Fibroblast of lung (primary cell): ENCODE data around the gene IL2RA. TPM values are rescaled to one million over a fixed set of nuclear protein-coding genes. Genes with fewer than 3 reads are reported as not detected.
"Not testable (repeated sequence)": the region's sequence is repeated elsewhere in the genome, so short reads cannot be mapped to it uniquely, and the experiment has no call there.

ENCODE experiments used
- DNase-seq, 2 donors: peaks; one replicate each; pipeline versions ENCODE4 v3.0.0 to v3.0.0-alpha.2; 2010; ENCODE audit warnings: low read depth in 2 of 2
- H2AFZ ChIP-seq: 2 replicates; pipeline ENCODE4 v1.5.1; 2012; ENCODE audit warnings: low read length, control low read depth, inconsistent platforms
- H3K27ac ChIP-seq: 2 replicates; pipeline ENCODE4 v1.5.1; 2011; ENCODE audit warnings: low read length, control low read depth; ENCODE audit not compliant: insufficient read depth
- H3K27me3 ChIP-seq: 2 replicates; pipeline ENCODE4 v1.5.1; 2011; ENCODE audit warnings: mild to moderate bottlenecking, low read length; ENCODE audit not compliant: control insufficient read depth, insufficient read depth
- H3K36me3 ChIP-seq: 2 replicates; pipeline ENCODE4 v1.5.1; 2011; ENCODE audit warnings: low read length; ENCODE audit not compliant: control insufficient read depth, insufficient read depth
- H3K4me1 ChIP-seq: 2 replicates; pipeline ENCODE4 v1.5.1; 2011; ENCODE audit warnings: low read length; ENCODE audit not compliant: control insufficient read depth, insufficient read depth; ENCODE audit errors: extremely low read depth
- H3K4me2 ChIP-seq: 2 replicates; pipeline ENCODE4 v1.5.1; 2011; ENCODE audit warnings: low read length, control low read depth; ENCODE audit not compliant: insufficient read depth; ENCODE audit errors: extremely low read depth
- H3K4me3 ChIP-seq, 4 experiments: fragments of 200-600 bp in 1 of 4; sonication (generic) in 1 of 4; replicated peaks in 1 of 4; 2 replicates each; pipeline ENCODE4 v1.5.1; 2011 to 2016; ENCODE audit warnings: low read length in 4 of 4, low read depth in 3 of 4, mild to moderate bottlenecking in 3 of 4, control low read depth in 2 of 4, inconsistent platforms in 1 of 4, mixed read lengths in 1 of 4; ENCODE audit not compliant: insufficient read depth in 1 of 4; ENCODE audit errors: control extremely low read depth in 1 of 4
- H3K79me2 ChIP-seq: 2 replicates; pipeline ENCODE4 v1.5.1; 2012; ENCODE audit warnings: mild to moderate bottlenecking, low read length, inconsistent platforms; ENCODE audit not compliant: control insufficient read depth, insufficient read depth
- H3K9ac ChIP-seq: 2 replicates; pipeline ENCODE4 v1.5.1; 2011; ENCODE audit warnings: mild to moderate bottlenecking, low read length, control low read depth; ENCODE audit not compliant: insufficient read depth
- H3K9me3 ChIP-seq: 2 replicates; pipeline ENCODE4 v1.5.1; 2012; ENCODE audit warnings: low read depth, low read length; ENCODE audit not compliant: control insufficient read depth, insufficient read depth
- H4K20me1 ChIP-seq: 2 replicates; pipeline ENCODE4 v1.5.1; 2011; ENCODE audit warnings: low read length; ENCODE audit not compliant: control insufficient read depth, insufficient read depth; ENCODE audit errors: extremely low read depth
- EZH2 ChIP-seq: IDR thresholded peaks from 2 replicates; pipeline ENCODE4 v1.5.1; 2012; ENCODE audit warnings: low read length, control low read depth, mild to moderate bottlenecking; ENCODE audit errors: missing control alignments
- polyA plus RNA-seq, 2 donors: library from polyadenylated mRNA; depleted of rRNA in 1 of 2; stranded (reverse) in 1 of 2; unstranded in 1 of 2; fragments of >200 nt; gene quantifications; 2 replicates each; pipeline ENCODE4 v1.2.1, GENCODE V29; 2011 to 2012; ENCODE audit warnings: missing spikeins in 1 of 2
- total RNA-seq: library from RNA; depleted of rRNA; stranded (reverse); fragments of >200 nt; gene quantifications from 2 replicates; pipeline ENCODE4 v1.2.1, GENCODE V29; 2014

IL2RA gene
- total and polyA plus RNA-seq, 2 donors (not counting 1 experiment from before 2014, with no cell fraction given) = not detected

DNA sequence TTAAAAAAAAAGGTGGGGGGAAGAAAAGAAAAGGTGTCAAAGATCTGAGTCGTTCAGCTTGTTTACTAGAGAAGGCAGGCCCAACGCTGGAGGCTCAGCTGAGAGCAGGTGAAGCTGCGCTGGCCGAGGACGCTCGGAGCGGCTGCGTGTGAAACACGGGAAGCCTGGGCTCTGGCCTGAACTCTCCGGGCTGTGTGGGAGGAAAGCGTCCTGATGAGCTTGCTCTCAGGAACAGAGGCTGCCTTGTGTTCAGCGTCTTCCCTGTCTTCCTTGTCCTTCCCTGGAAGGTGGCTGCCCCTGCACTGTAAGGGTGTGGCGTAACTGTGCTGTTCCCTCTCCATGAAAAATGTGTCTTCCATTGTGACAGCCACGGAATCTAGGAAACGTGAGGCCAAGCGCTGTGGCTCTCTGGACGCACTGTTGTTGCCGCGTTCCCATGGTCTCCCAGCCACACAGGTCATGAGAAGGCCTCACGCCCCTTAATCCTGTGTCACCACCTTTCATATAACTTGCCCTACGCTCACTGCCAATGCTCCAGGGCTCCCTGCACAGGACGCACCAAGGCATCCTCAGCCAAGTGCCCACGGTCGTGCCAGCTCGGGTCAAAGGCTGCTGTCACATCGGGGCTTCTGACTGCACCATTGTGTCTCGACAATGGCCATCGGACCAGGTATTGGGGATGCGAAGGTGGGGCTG is 100.6 kb downstream of the IL2RA start:
- H3K9ac ChIP-seq = no peak overlapping the region
- no peaks in the 10 kb centered on the region for H3K79me2 ChIP-seq
- TF ChIP-seq EZH2 = no peak
- no peak for DNase-seq
- no peaks in the 10 kb centered on the region for H3K27me3 ChIP-seq
- H3K27ac ChIP-seq = no peak overlapping the region
- no peaks in the 10 kb centered on the region for H3K9me3 ChIP-seq
- H3K4me3 ChIP-seq = no peak overlapping the region
- H3K4me2 ChIP-seq = no peak overlapping the region
- H2AFZ ChIP-seq = no peak overlapping the region
- no peaks in the 10 kb centered on the region for H4K20me1 ChIP-seq
- no peaks in the 10 kb centered on the region for H3K36me3 ChIP-seq
- no peaks in the 10 kb centered on the region for H3K4me1 ChIP-seq

DNA sequence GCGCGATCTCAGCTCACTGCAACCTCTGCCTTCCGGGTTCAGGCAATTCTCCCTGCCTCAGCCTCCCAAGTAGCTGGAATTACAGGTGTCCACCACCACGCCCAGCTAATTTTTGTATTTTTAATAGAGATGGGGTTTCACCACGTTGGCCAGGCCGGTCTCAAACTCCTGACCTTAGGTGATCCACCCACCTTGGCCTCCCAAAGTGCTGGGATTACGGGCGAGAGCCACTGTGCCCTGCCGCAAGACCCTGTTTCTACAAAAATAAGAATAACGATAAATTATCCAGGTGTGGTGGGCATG is 101.2 kb downstream of the IL2RA start:
- H3K4me1 ChIP-seq, H3K9me3 ChIP-seq, H3K27me3 ChIP-seq, H3K4me3 ChIP-seq, H3K27ac ChIP-seq, H3K9ac ChIP-seq, H3K79me2 ChIP-seq, H4K20me1 ChIP-seq, DNase-seq, H3K36me3 ChIP-seq, H3K4me2 ChIP-seq, H2AFZ ChIP-seq: not testable (repeated sequence)

Other genes with a start within 250 kb of the IL2RA start
- gene GDI2, start 248.9 kb downstream of the IL2RA start, total RNA-seq = 474 and 483 TPM in 2 replicates
- gene GDI2, start 248.9 kb downstream of the IL2RA start, polyA plus RNA-seq = 287 and 291 TPM in 2 replicates
- 7.2 and 9.9 TPM in 2 replicates for gene ANKRD16, start 172.5 kb downstream of the IL2RA start, total RNA-seq
- gene ANKRD16, start 172.5 kb downstream of the IL2RA start, polyA plus RNA-seq = 4.0 and 4.9 TPM in 2 replicates
- gene FBH1, start 172.1 kb downstream of the IL2RA start, total RNA-seq = 95.0 and 97.8 TPM in 2 replicates
- 53.6 and 59.4 TPM in 2 replicates for gene FBH1, start 172.1 kb downstream of the IL2RA start, polyA plus RNA-seq
- 9.2 and 13.7 TPM in 2 replicates for gene IL15RA, start 84.8 kb downstream of the IL2RA start, total RNA-seq
- gene IL15RA, start 84.8 kb downstream of the IL2RA start, polyA plus RNA-seq = 5.9 and 8.4 TPM in 2 replicates
- 46.1 and 56.8 TPM in 2 replicates for gene RBM17, start 26.7 kb upstream of the IL2RA start, total RNA-seq
- 28.9 and 32.5 TPM in 2 replicates for gene RBM17, start 26.7 kb upstream of the IL2RA start, polyA plus RNA-seq
- gene PFKFB3, start 140.6 kb upstream of the IL2RA start, total RNA-seq = 22.9 and 25.8 TPM in 2 replicates
- gene PFKFB3, start 140.6 kb upstream of the IL2RA start, polyA plus RNA-seq = 14.2 and 15.5 TPM in 2 replicates